GM12864 (cell line): Measurements from ENCODE around the gene PRRC2B.

ENCODE experiments used
- DNase-seq: peaks from one replicate; pipeline ENCODE4 v3.0.0-alpha.2; 2011; ENCODE audit warnings: low read depth
- H3K4me3 ChIP-seq: 2 replicates; pipeline ENCODE4 v1.5.1; 2011; ENCODE audit warnings: mild to moderate bottlenecking, low read depth, low read length, control low read depth
- CTCF ChIP-seq: IDR thresholded peaks from 2 replicates; pipeline ENCODE4 v1.5.1; 2011; ENCODE audit warnings: low read depth, mild to moderate bottlenecking, moderate library complexity, low read length, control low read depth, inconsistent platforms; ENCODE audit errors: missing control alignments

PRRC2B gene

GRCh38 chr9:131436865-131437271 is 43.0 kb downstream of the PRRC2B start:
- no peak for DNase-seq
- no peak for TF ChIP-seq CTCF
- H3K4me3 ChIP-seq: no peak overlapping the region

GRCh38 chr9:131438190-131438589 is 44.3 kb downstream of the PRRC2B start:
- no peak for DNase-seq
- no peak overlapping the region for H3K4me3 ChIP-seq
- no peak for TF ChIP-seq CTCF

GRCh38 chr9:131439224-131439623 is 45.3 kb downstream of the PRRC2B start:
- H3K4me3 ChIP-seq: no peak overlapping the region
- TF ChIP-seq CTCF: no peak
- no peak for DNase-seq

- no peak overlapping the region for H3K4me3 ChIP-seq
- DNase-seq: no peak
- TF ChIP-seq CTCF: no peak
These were observed 47.6 kb downstream of the PRRC2B start for GRCh38 chr9:131441441-131441840.

- TF ChIP-seq CTCF: no peak
- no peak for DNase-seq
These were observed 48.5 kb downstream of the PRRC2B start for GRCh38 chr9:131442351-131442750.

GRCh38 chr9:131443648-131444047 is 49.8 kb downstream of the PRRC2B start:
- DNase-seq: no peak
- TF ChIP-seq CTCF: no peak
- no peak overlapping the region for H3K4me3 ChIP-seq

More at GRCh38 chr9:131442351-131442750, 48.5 kb downstream of the PRRC2B start:
- no peak overlapping the region for H3K4me3 ChIP-seq

- no peak for DNase-seq
- no peak for TF ChIP-seq CTCF
- no peak overlapping the region for H3K4me3 ChIP-seq
These were observed 52.4 kb downstream of the PRRC2B start for GRCh38 chr9:131446276-131446675.
